Neural cell (in vitro differentiated cells): Measurements from ENCODE around the gene ORC6. TPM values are rescaled to one million over a fixed set of nuclear protein-coding genes. Genes with fewer than 3 reads are reported as not detected.

Experiments
- H2AFZ ChIP-seq: fragments of 200-600, 300-800 bp; sonication (generic), shearing (Covaris generic); 2 replicates; pipeline ENCODE4 v1.6.0; 2014; ENCODE audit warnings: low read depth, mild to moderate bottlenecking, antibody characterized with exemption, low read length, moderate library complexity
- H3F3A ChIP-seq: fragments of 200-600 bp; shearing (Covaris generic); 2 replicates; pipeline ENCODE4 v1.6.1; 2016; ENCODE audit warnings: mild to moderate bottlenecking, moderate library complexity, mixed read lengths, antibody characterized with exemption, low read length; ENCODE audit not compliant: insufficient read depth, poor library complexity, severe bottlenecking
- H3K27ac ChIP-seq: fragments of 200-600, 300-800 bp; sonication (generic), shearing (Covaris generic); 2 replicates; pipeline ENCODE4 v1.5.1; 2014; ENCODE audit warnings: mild to moderate bottlenecking, low read length, moderate library complexity
- H3K27me3 ChIP-seq: fragments of 300-800, 200-600 bp; sonication (generic), shearing (Covaris generic); 2 replicates; pipeline ENCODE4 v1.6.0; 2014; ENCODE audit warnings: mild to moderate bottlenecking, low read depth, low read length, moderate library complexity; ENCODE audit not compliant: insufficient read depth
- H3K36me3 ChIP-seq: fragments of 300-800, 200-600 bp; sonication (generic), shearing (Covaris generic); 2 replicates; pipeline ENCODE4 v1.5.1; 2014; ENCODE audit warnings: mild to moderate bottlenecking, antibody characterized with exemption, low read length, moderate library complexity; ENCODE audit not compliant: insufficient read depth
- H3K4me2 ChIP-seq: fragments of 300-800, 200-600 bp; sonication (generic), shearing (Covaris generic); 2 replicates; pipeline ENCODE4 v1.6.0; 2014; ENCODE audit warnings: mild to moderate bottlenecking, low read length
- H3K4me3 ChIP-seq: fragments of 300-800, 200-600 bp; sonication (generic), shearing (Covaris generic); 2 replicates; pipeline ENCODE4 v1.5.1; 2014; ENCODE audit warnings: mild to moderate bottlenecking, low read length, moderate library complexity
- H3K79me2 ChIP-seq: fragments of 200-600 bp; shearing (Covaris generic); replicated peaks from 2 replicates; pipeline ENCODE4 v1.6.0; 2014; ENCODE audit warnings: mild to moderate bottlenecking, low read length, moderate library complexity; ENCODE audit not compliant: insufficient read depth
- H3K9ac ChIP-seq: fragments of 300-800, 200-600 bp; sonication (generic), shearing (Covaris generic); 2 replicates; pipeline ENCODE4 v1.6.1; 2016; ENCODE audit warnings: mild to moderate bottlenecking, low read length, mixed read lengths
- H3K9me2 ChIP-seq: fragments of 200-600 bp; shearing (Covaris generic); 2 replicates; pipeline ENCODE4 v1.6.1; 2016; ENCODE audit warnings: mild to moderate bottlenecking, low read length, mixed read lengths; ENCODE audit not compliant: insufficient read depth
- H3K9me3 ChIP-seq: fragments of 200-600, 300-800 bp; sonication (generic), shearing (Covaris generic); 2 replicates; pipeline ENCODE4 v1.6.1; 2016; ENCODE audit warnings: mild to moderate bottlenecking, mixed run types, low read length, moderate library complexity, mixed read lengths
- H4K20me1 ChIP-seq: fragments of 200-600 bp; shearing (Covaris generic); 2 replicates; pipeline ENCODE4 v1.6.1; 2016; ENCODE audit warnings: mild to moderate bottlenecking, mixed run types; ENCODE audit not compliant: insufficient read depth
- CTCF ChIP-seq: fragments of 450-650 bp; IDR thresholded peaks from 2 replicates; pipeline ENCODE4 v1.5.1; 2014; ENCODE audit warnings: antibody characterized with exemption, mild to moderate bottlenecking, moderate library complexity; ENCODE audit not compliant: poor library complexity, severe bottlenecking
- EP300 ChIP-seq: fragments of 450-650 bp; conservative IDR thresholded peaks from 2 replicates; pipeline ENCODE4 v1.6.1; 2014; ENCODE audit warnings: antibody characterized with exemption, mild to moderate bottlenecking, moderate library complexity; ENCODE audit not compliant: poor library complexity, severe bottlenecking
- EZH2 ChIP-seq: fragments of 200-600, 300-800 bp; shearing (Covaris generic), sonication (generic); IDR thresholded peaks from 2 replicates; pipeline ENCODE4 v1.6.1; 2014; ENCODE audit warnings: antibody characterized with exemption, low read length, borderline replicate concordance, mild to moderate bottlenecking; ENCODE audit not compliant: insufficient read depth, poor library complexity, severe bottlenecking
- MXI1 ChIP-seq: fragments of 450-650 bp; conservative IDR thresholded peaks from 2 replicates; pipeline ENCODE4 v1.6.1; 2014; ENCODE audit warnings: antibody characterized with exemption, mild to moderate bottlenecking; ENCODE audit not compliant: poor library complexity, severe bottlenecking
- POLR2AphosphoS5 ChIP-seq: IDR thresholded peaks from 2 replicates; pipeline ENCODE4 v1.6.1; 2012
- RAD21 ChIP-seq: fragments of 450-650 bp; conservative IDR thresholded peaks from 2 replicates; pipeline ENCODE4 v1.6.1; 2014; ENCODE audit warnings: antibody characterized with exemption, mild to moderate bottlenecking, moderate library complexity
- REST ChIP-seq: IDR thresholded peaks from 2 replicates; pipeline ENCODE4 v1.6.1; 2012; ENCODE audit warnings: borderline replicate concordance
- SMC3 ChIP-seq: fragments of 450-650 bp; conservative IDR thresholded peaks from 2 replicates; pipeline ENCODE4 v1.6.1; 2014; ENCODE audit warnings: antibody characterized with exemption, mild to moderate bottlenecking, moderate library complexity; ENCODE audit not compliant: poor library complexity
- TAF1 ChIP-seq: IDR thresholded peaks from 2 replicates; pipeline ENCODE4 v1.6.1; 2012; ENCODE audit warnings: low read depth
- polyA plus RNA-seq: library from polyadenylated mRNA; depleted of rRNA; stranded (reverse); fragments of >200 nt; gene quantifications from 2 replicates; pipeline ENCODE4 v1.2.3, GENCODE V29; 2014

ORC6 gene
- polyA plus RNA-seq, 1 donor from 2014 or later, result 26.8 TPM

GRCh38 chr16:46732561-46732960 lies 43.1 kb downstream of the ORC6 start:
- H4K20me1 ChIP-seq, result no peaks in the 10 kb centered on the region
- no peaks in the 10 kb centered on the region for H3K27me3 ChIP-seq
- no peaks in the 10 kb centered on the region for H3K9me3 ChIP-seq
- no peak overlapping the region for H3K4me3 ChIP-seq
- no peaks in the 10 kb centered on the region for H3K36me3 ChIP-seq
- TF ChIP-seq CTCF (no peak), RAD21 (no peak), POLR2AphosphoS5 (no peak), SMC3 (no peak), EZH2 (no peak), REST (no peak)
- no peaks in the 10 kb centered on the region for H3K79me2 ChIP-seq
- no peaks in the 10 kb centered on the region for H3F3A ChIP-seq
- no peak overlapping the region for H3K4me2 ChIP-seq
- H3K9me2 ChIP-seq, result no peaks in the 10 kb centered on the region
- H3K9ac ChIP-seq, result no peak overlapping the region
- no peak overlapping the region for H3K27ac ChIP-seq
- no peak overlapping the region for H2AFZ ChIP-seq

- Histone ChIP-seq H3K27ac (no peak overlapping the region), H3K4me3 (no peak overlapping the region), H3K79me2 (no peaks in the 10 kb centered on the region), H3K9ac (no peak overlapping the region), H3F3A (no peaks in the 10 kb centered on the region), H3K9me2 (no peaks in the 10 kb centered on the region), H3K27me3 (no peaks in the 10 kb centered on the region), H2AFZ (no peak overlapping the region), H3K4me2 (no peak overlapping the region), H4K20me1 (no peaks in the 10 kb centered on the region), H3K9me3 (no peaks in the 10 kb centered on the region), H3K36me3 (no peaks in the 10 kb centered on the region)
- TF ChIP-seq SMC3, result no peak
Measured at GRCh38 chr16:46733319-46733830, 43.9 kb downstream of the ORC6 start.

GRCh38 chr16:46736695-46737094 lies 47.2 kb downstream of the ORC6 start:
- H3K27ac ChIP-seq, result no peak overlapping the region
- H3K9ac ChIP-seq, result no peak overlapping the region
- H4K20me1 ChIP-seq, result no peaks in the 10 kb centered on the region
- H3K4me3 ChIP-seq, result no peak overlapping the region
- no peak overlapping the region for H3K4me2 ChIP-seq
- no peaks in the 10 kb centered on the region for H3K27me3 ChIP-seq
- no peak overlapping the region for H2AFZ ChIP-seq
- no peaks in the 10 kb centered on the region for H3K9me2 ChIP-seq
- TF ChIP-seq RAD21 (no peak), SMC3 (no peak), EP300 (no peak), CTCF (no peak), EZH2 (no peak), REST (no peak), POLR2AphosphoS5 (no peak), TAF1 (no peak), MXI1 (no peak)
- H3K79me2 ChIP-seq, result no peaks in the 10 kb centered on the region
- no peaks in the 10 kb centered on the region for H3K9me3 ChIP-seq
- H3F3A ChIP-seq, result no peaks in the 10 kb centered on the region
- H3K36me3 ChIP-seq, result no peaks in the 10 kb centered on the region
